ENCODE data around the gene NOA1.

Gene NOA1

GRCh38 chr4:56978750-56979303 lies 1.4 kb upstream of the NOA1 start, which contains the start of gene POLR2B:
POLR2B (plus strand) TSS chr4:56978896; CDS start chr4:56978986, 90 bp downstream.
- TF ChIP-seq JUND (IDR thresholded peaks at IDR 0.05; ENCODE audit: low read depth): no peak
- DNase-seq (ENCODE audit: low read depth in 1 of 2, low spot score in 1 of 2): peak; percentile 67 to 96
- in situ Hi-C loops (cut with HindIII; ENCODE audit: low pct_unique_long_range_greater_than_20kb, low sequenced_read_pairs): no loop called here

DNA sequence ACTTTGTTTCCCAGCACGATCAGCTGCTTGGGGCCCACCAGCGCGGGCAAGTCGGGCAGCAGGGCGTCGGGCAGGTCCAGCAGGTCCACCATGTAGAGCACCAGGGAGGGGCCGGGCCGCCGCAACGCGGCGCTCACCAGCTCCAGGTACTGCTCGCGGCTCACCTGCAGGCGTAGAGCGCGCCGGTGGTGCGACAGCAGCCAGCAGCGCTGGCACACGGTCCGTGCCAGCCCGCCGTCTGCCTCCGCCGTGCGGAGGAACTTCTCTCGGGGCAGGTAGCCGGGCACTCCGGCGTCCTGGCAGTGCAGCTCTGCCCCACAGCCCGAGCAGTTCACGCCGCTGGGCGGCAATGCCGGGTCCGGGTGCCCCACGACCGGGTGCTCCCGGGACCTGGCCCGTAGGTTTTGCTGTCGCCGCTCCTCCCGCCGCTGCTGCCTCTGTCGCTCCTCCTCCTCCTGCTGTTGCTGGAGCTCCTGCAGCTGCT lies 527 bp downstream of the NOA1 start:
- TF ChIP-seq JUND (IDR thresholded peaks at IDR 0.05; ENCODE audit: low read depth): no peak
- in situ Hi-C loops (cut with HindIII; ENCODE audit: low pct_unique_long_range_greater_than_20kb, low sequenced_read_pairs): no loop called here
- DNase-seq (ENCODE audit: low read depth in 1 of 2, low spot score in 1 of 2): peak in 1 of 2 experiments; percentile 66

- DNase-seq (ENCODE audit: low read depth in 1 of 2, low spot score in 1 of 2): no peak
Observed at GRCh38 chr4:56976283-56976836, 1.0 kb downstream of the NOA1 start.

GRCh38 chr4:56973336-56973735 lies 4.1 kb downstream of the NOA1 start:
- no peak for DNase-seq (ENCODE audit: low read depth in 1 of 2, low spot score in 1 of 2)
- in situ Hi-C loops (cut with HindIII; ENCODE audit: low pct_unique_long_range_greater_than_20kb, low sequenced_read_pairs): no loop called here

More at GRCh38 chr4:56976283-56976836, 1.0 kb downstream of the NOA1 start:
- TF ChIP-seq JUND (IDR thresholded peaks at IDR 0.05; ENCODE audit: low read depth): no peak
- in situ Hi-C loops (cut with HindIII; ENCODE audit: low pct_unique_long_range_greater_than_20kb, low sequenced_read_pairs): no loop called here

GRCh38 chr4:56972809-56973208 lies 4.6 kb downstream of the NOA1 start:
- no peak for DNase-seq (ENCODE audit: low read depth in 1 of 2, low spot score in 1 of 2)
- TF ChIP-seq JUND (IDR thresholded peaks at IDR 0.05; ENCODE audit: low read depth): no peak
- in situ Hi-C loops (cut with HindIII; ENCODE audit: low pct_unique_long_range_greater_than_20kb, low sequenced_read_pairs): no loop called here

More at GRCh38 chr4:56973336-56973735, 4.1 kb downstream of the NOA1 start:
- TF ChIP-seq JUND (IDR thresholded peaks at IDR 0.05; ENCODE audit: low read depth): no peak

GRCh38 chr4:56972389-56972788 lies 5.0 kb downstream of the NOA1 start:
- TF ChIP-seq JUND (IDR thresholded peaks at IDR 0.05; ENCODE audit: low read depth): no peak
- in situ Hi-C loops (cut with HindIII; ENCODE audit: low pct_unique_long_range_greater_than_20kb, low sequenced_read_pairs): no loop called here
- DNase-seq (ENCODE audit: low read depth in 1 of 2, low spot score in 1 of 2): no peak

DNA sequence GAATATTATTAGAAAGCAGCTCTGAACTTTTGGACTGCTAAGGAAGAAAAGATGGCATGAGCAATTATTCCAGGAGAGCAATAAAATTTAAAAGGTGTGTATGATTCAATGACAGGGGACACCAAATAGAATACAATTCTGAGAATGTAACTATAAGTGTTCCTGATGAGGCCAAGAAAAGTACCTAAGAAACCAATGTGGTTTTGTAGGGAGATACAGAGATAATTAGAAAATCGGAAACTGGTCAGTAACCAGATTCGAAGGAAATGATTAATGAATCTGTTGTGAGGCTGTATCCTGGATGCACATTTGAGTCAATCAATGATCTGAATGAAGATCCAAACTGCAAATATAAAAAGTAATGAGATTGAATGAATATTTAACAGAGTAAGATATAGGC lies 6.0 kb downstream of the NOA1 start:
- DNase-seq (ENCODE audit: low read depth in 1 of 2, low spot score in 1 of 2): no peak
- in situ Hi-C loops (cut with HindIII; ENCODE audit: low pct_unique_long_range_greater_than_20kb, low sequenced_read_pairs): no loop called here
- TF ChIP-seq JUND (IDR thresholded peaks at IDR 0.05; ENCODE audit: low read depth): no peak

- TF ChIP-seq JUND (IDR thresholded peaks at IDR 0.05; ENCODE audit: low read depth): no peak
- no peak for DNase-seq (ENCODE audit: low read depth in 1 of 2, low spot score in 1 of 2)
- in situ Hi-C loops (cut with HindIII; ENCODE audit: low pct_unique_long_range_greater_than_20kb, low sequenced_read_pairs): no loop called here
Observed at GRCh38 chr4:56961107-56961500, 16.3 kb downstream of the NOA1 start.

DNA sequence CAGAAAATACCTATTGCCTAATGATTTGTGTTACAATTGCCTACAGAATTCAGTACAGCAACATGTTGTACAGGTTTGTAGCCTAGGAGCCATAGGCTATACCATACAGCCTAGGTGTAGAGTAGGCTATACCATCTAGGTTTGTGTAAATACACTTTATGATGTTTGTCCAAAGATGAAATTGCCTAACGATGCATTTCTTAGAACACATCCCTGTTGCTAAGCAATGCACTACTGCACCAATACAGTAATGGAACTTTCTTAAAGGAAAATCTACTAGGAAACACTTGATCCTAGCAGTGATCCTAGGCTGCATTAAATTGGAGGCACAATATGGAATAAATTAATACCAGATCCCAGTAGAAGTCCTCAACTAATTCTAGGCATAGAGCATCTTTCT lies 18.3 kb downstream of the NOA1 start:
- DNase-seq (ENCODE audit: low read depth in 1 of 2, low spot score in 1 of 2): peak in 1 of 2 experiments; percentile 73
- in situ Hi-C loops (cut with HindIII; ENCODE audit: low pct_unique_long_range_greater_than_20kb, low sequenced_read_pairs): no loop called here
- TF ChIP-seq JUND (IDR thresholded peaks at IDR 0.05; ENCODE audit: low read depth): no peak

DNA sequence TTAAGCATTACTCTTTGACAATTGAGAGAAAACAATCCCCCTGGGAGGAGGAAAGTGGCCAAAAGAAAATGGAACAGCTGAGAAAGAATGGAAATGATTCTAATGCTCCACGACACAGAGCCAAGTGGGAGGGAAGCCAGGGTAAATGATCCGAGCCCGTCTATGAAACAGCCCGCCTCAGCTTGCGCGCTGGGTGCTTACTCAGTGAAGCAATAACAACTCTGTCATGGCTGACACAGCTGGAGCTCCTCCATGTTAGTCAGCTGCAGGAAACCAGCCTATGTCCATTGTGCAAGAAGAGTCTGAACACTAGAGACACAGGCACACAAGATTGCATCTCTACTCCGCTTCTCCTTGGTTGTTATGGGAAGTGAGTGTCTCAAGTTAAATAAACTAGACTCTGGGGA lies 19.3 kb downstream of the NOA1 start:
- in situ Hi-C loops (cut with HindIII; ENCODE audit: low pct_unique_long_range_greater_than_20kb, low sequenced_read_pairs): no loop called here
- DNase-seq (ENCODE audit: low read depth in 1 of 2, low spot score in 1 of 2): peak in 1 of 2 experiments; percentile 31
- TF ChIP-seq JUND (IDR thresholded peaks at IDR 0.05; ENCODE audit: low read depth): no peak

DNA sequence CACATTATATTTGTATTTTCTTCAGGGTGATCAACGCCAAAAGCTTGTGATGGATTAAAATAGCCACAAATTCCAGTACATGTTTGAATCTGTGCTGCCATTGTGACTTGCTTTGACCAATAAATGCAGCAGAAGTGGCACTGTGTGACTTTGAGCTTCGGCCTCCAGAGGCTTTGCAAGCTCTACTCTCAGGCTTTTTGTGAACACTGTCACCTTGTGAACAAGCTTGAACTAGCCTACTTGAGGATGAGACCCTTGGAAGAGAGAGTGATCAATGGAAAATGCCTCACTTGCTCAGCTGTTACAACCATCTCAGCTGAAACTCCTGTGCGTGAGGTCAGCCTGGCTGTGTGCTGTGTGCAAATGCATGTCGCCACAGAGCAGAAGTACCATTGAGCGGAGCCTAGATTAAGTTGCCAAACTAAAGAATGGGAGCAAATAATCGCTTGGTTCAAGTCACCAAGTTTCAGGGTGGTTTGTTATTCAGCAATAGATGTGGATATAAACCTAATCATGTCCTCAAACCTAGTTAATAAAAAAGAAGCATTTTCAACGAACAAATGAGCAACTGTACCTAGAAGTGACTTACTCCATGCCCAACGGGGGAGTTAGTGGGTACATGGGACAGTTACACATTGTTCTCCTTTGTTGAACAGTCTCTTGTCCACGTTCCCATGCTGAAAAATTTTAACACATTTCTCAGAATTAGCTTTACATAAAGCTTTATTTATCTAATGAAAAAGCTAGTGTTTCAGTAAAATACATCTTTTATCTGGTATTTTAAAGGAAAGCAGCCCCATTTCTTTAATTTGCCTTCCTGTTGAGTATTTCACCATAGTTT lies 23.5 kb downstream of the NOA1 start:
- DNase-seq (ENCODE audit: low read depth in 1 of 2, low spot score in 1 of 2): no peak
- no peak for TF ChIP-seq JUND (IDR thresholded peaks at IDR 0.05; ENCODE audit: low read depth)
- in situ Hi-C loops (cut with HindIII; ENCODE audit: low pct_unique_long_range_greater_than_20kb, low sequenced_read_pairs): no loop called here

DNA sequence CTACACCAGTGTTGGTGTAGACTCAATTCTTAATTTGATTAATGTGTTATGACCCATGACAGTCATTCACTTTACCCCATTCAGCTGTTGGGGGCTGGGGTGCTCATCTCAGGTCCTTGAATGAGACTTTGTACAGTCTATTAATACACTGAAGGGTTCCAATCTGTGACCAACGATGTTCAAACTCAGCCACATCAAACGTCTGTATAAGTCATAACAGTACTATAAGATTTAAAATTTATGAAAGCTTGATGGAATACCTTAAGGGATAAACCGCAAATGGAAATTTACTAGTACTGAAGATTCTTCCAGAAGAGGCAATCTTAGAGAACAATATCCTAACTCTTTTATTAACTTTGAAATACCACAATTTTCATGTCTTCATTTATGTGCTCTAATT lies 36.0 kb downstream of the NOA1 start:
- in situ Hi-C loops (cut with HindIII; ENCODE audit: low pct_unique_long_range_greater_than_20kb, low sequenced_read_pairs): no loop called here
- TF ChIP-seq JUND (IDR thresholded peaks at IDR 0.05; ENCODE audit: low read depth): no peak
- DNase-seq (ENCODE audit: low read depth in 1 of 2, low spot score in 1 of 2): no peak

DNA sequence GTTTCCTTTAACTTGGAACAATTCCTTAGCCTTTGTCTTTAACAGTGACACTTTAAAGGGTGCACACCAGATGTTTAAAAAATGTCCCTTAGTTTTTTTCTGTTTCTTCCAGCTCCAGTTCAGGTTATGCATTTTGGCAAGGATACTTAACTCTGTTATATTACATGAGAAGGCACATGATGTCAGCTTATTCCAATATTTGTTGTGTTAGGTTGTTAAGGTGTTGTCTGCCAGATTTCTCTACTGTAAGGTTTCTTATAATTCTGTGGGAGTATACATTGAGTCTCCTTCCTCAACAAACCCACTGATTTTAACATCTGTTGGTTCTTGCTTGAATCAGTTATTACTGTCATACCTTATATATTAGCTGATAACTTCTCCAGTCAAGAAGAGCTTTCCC lies 36.4 kb downstream of the NOA1 start:
- no peak for DNase-seq (ENCODE audit: low read depth in 1 of 2, low spot score in 1 of 2)
- TF ChIP-seq JUND (IDR thresholded peaks at IDR 0.05; ENCODE audit: low read depth): no peak
- in situ Hi-C loops (cut with HindIII; ENCODE audit: low pct_unique_long_range_greater_than_20kb, low sequenced_read_pairs): no loop called here

Data from T47D (cell line).